GM20000 (cell line): ENCODE measurements around the gene MTMR12.

Source experiments
- DNase-seq: peaks from one replicate; pipeline ENCODE4 v3.0.0; 2012; ENCODE audit warnings: low spot score
- CTCF ChIP-seq: IDR thresholded peaks from 2 replicates; pipeline ENCODE4 v1.5.1; 2012; ENCODE audit warnings: mild to moderate bottlenecking, control low read depth; ENCODE audit errors: extremely low read depth, missing control alignments

Gene MTMR12

GRCh38 chr5:32231241-32231640, 81.5 kb downstream of the MTMR12 start:
- no peak for TF ChIP-seq CTCF
- no peak for DNase-seq

- no peak for TF ChIP-seq CTCF
- DNase-seq, result no peak
Observed at GRCh38 chr5:32230356-32231099, 82.2 kb downstream of the MTMR12 start.

- TF ChIP-seq CTCF, result no peak
- DNase-seq, result no peak
Observed at GRCh38 chr5:32229586-32229985, 83.2 kb downstream of the MTMR12 start.

GRCh38 chr5:32228816-32229215, 83.9 kb downstream of the MTMR12 start:
- no peak for TF ChIP-seq CTCF
- DNase-seq, result no peak

- DNase-seq, result no peak
- TF ChIP-seq CTCF, result no peak
Observed at GRCh38 chr5:32225445-32225844, 87.3 kb downstream of the MTMR12 start.

GRCh38 chr5:32223972-32224609, 88.6 kb downstream of the MTMR12 start:
- DNase-seq, result no peak
- no peak for TF ChIP-seq CTCF

- no peak for DNase-seq
- TF ChIP-seq CTCF, result no peak
Observed at GRCh38 chr5:32222723-32223470, 89.8 kb downstream of the MTMR12 start.
